ENCODE results near the gene GMNC.
"Not testable (repeated sequence)": the region's sequence is repeated elsewhere in the genome, so short reads cannot be mapped to it uniquely, and the experiment has no call there.

Gene GMNC

GRCh38 chr3:190876433-190876832 lies 13.9 kb upstream of the GMNC start:
- H3K27ac ChIP-seq (ENCODE audit: low read length); H3K36me3 ChIP-seq (ENCODE audit: control insufficient read depth in 2 of 2, insufficient read depth in 2 of 2, low read length in 2 of 2); H3K9ac ChIP-seq (ENCODE audit: low read length in 2 of 2); H3K4me3 ChIP-seq (ENCODE audit: low read length in 2 of 2); H3K9me3 ChIP-seq (ENCODE audit: control insufficient read depth in 2 of 2, low read length in 2 of 2); H3K27me3 ChIP-seq (ENCODE audit: control insufficient read depth in 1 of 2, insufficient read depth in 2 of 2, low read length in 2 of 2); H3K4me1 ChIP-seq (ENCODE audit: control insufficient read depth, insufficient read depth, low read length): not testable (repeated sequence)

- not testable (repeated sequence) for H3K27me3 ChIP-seq (ENCODE audit: control insufficient read depth in 1 of 2, insufficient read depth in 2 of 2, low read length in 2 of 2); H3K4me3 ChIP-seq (ENCODE audit: low read length in 2 of 2); H3K4me1 ChIP-seq (ENCODE audit: control insufficient read depth, insufficient read depth, low read length); H3K9ac ChIP-seq (ENCODE audit: low read length in 2 of 2); H3K9me3 ChIP-seq (ENCODE audit: control insufficient read depth in 2 of 2, low read length in 2 of 2); H3K36me3 ChIP-seq (ENCODE audit: control insufficient read depth in 2 of 2, insufficient read depth in 2 of 2, low read length in 2 of 2); H3K27ac ChIP-seq (ENCODE audit: low read length)
Measured at GRCh38 chr3:190875061-190875460, 12.6 kb upstream of the GMNC start.

- Histone ChIP-seq H3K27me3 (ENCODE audit: control insufficient read depth in 1 of 2, insufficient read depth in 2 of 2, low read length in 2 of 2) (no peaks in the 10 kb centered on the region), H3K4me3 (ENCODE audit: low read length in 2 of 2) (no peak overlapping the region), H3K9ac (ENCODE audit: low read length in 2 of 2) (no peak overlapping the region), H3K36me3 (ENCODE audit: control insufficient read depth in 2 of 2, insufficient read depth in 2 of 2, low read length in 2 of 2) (no peaks in the 10 kb centered on the region), H3K4me1 (ENCODE audit: control insufficient read depth, insufficient read depth, low read length) (no peaks in the 10 kb centered on the region), H3K27ac (ENCODE audit: low read length) (no peak overlapping the region), H3K9me3 (ENCODE audit: control insufficient read depth in 2 of 2, low read length in 2 of 2) (no peaks in the 10 kb centered on the region)
Measured at GRCh38 chr3:190870127-190870526, 7.6 kb upstream of the GMNC start.

GRCh38 chr3:190867071-190867470 lies 4.6 kb upstream of the GMNC start:
- Histone ChIP-seq H3K27ac (ENCODE audit: low read length) (no peak overlapping the region), H3K9ac (ENCODE audit: low read length in 2 of 2) (no peak overlapping the region), H3K4me3 (ENCODE audit: low read length in 2 of 2) (no peak overlapping the region)

GRCh38 chr3:190865828-190866227 lies 3.3 kb upstream of the GMNC start:
- Histone ChIP-seq H3K27ac (ENCODE audit: low read length) (no peak overlapping the region), H3K9ac (ENCODE audit: low read length in 2 of 2) (no peak overlapping the region), H3K4me1 (ENCODE audit: control insufficient read depth, insufficient read depth, low read length) (no peaks in the 10 kb centered on the region), H3K27me3 (ENCODE audit: control insufficient read depth in 1 of 2, insufficient read depth in 2 of 2, low read length in 2 of 2) (no peaks in the 10 kb centered on the region), H3K9me3 (ENCODE audit: control insufficient read depth in 2 of 2, low read length in 2 of 2) (no peaks in the 10 kb centered on the region), H3K36me3 (ENCODE audit: control insufficient read depth in 2 of 2, insufficient read depth in 2 of 2, low read length in 2 of 2) (no peaks in the 10 kb centered on the region), H3K4me3 (ENCODE audit: low read length in 2 of 2) (no peak overlapping the region)

More at GRCh38 chr3:190867071-190867470, 4.6 kb upstream of the GMNC start:
- Histone ChIP-seq H3K4me1 (ENCODE audit: control insufficient read depth, insufficient read depth, low read length) (no peaks in the 10 kb centered on the region), H3K36me3 (ENCODE audit: control insufficient read depth in 2 of 2, insufficient read depth in 2 of 2, low read length in 2 of 2) (no peaks in the 10 kb centered on the region), H3K27me3 (ENCODE audit: control insufficient read depth in 1 of 2, insufficient read depth in 2 of 2, low read length in 2 of 2) (no peaks in the 10 kb centered on the region), H3K9me3 (ENCODE audit: control insufficient read depth in 2 of 2, low read length in 2 of 2) (no peaks in the 10 kb centered on the region)

GRCh38 chr3:190865419-190865818 lies 2.9 kb upstream of the GMNC start:
- Histone ChIP-seq H3K9ac (ENCODE audit: low read length in 2 of 2) (no peak overlapping the region), H3K4me1 (ENCODE audit: control insufficient read depth, insufficient read depth, low read length) (no peaks in the 10 kb centered on the region), H3K9me3 (ENCODE audit: control insufficient read depth in 2 of 2, low read length in 2 of 2) (no peaks in the 10 kb centered on the region), H3K27ac (ENCODE audit: low read length) (no peak overlapping the region), H3K36me3 (ENCODE audit: control insufficient read depth in 2 of 2, insufficient read depth in 2 of 2, low read length in 2 of 2) (no peaks in the 10 kb centered on the region), H3K27me3 (ENCODE audit: control insufficient read depth in 1 of 2, insufficient read depth in 2 of 2, low read length in 2 of 2) (no peaks in the 10 kb centered on the region), H3K4me3 (ENCODE audit: low read length in 2 of 2) (no peak overlapping the region)

- H3K9ac ChIP-seq (ENCODE audit: low read length in 2 of 2) = no peak overlapping the region
- no peak overlapping the region for H3K27ac ChIP-seq (ENCODE audit: low read length)
Measured at GRCh38 chr3:190864002-190864401, 1.5 kb upstream of the GMNC start.

GRCh38 chr3:190863119-190863465 lies 598 bp upstream of the GMNC start:
- Histone ChIP-seq H3K4me1 (ENCODE audit: control insufficient read depth, insufficient read depth, low read length) (no peaks in the 10 kb centered on the region), H3K4me3 (ENCODE audit: low read length in 2 of 2) (peak overlapping the region; percentile 78), H3K36me3 (ENCODE audit: control insufficient read depth in 2 of 2, insufficient read depth in 2 of 2, low read length in 2 of 2) (no peaks in the 10 kb centered on the region), H3K27me3 (ENCODE audit: control insufficient read depth in 1 of 2, insufficient read depth in 2 of 2, low read length in 2 of 2) (no peaks in the 10 kb centered on the region), H3K27ac (ENCODE audit: low read length) (no peak overlapping the region), H3K9ac (ENCODE audit: low read length in 2 of 2) (peak overlapping the region; percentile 37 to 61), H3K9me3 (ENCODE audit: control insufficient read depth in 2 of 2, low read length in 2 of 2) (no peaks in the 10 kb centered on the region)

More at GRCh38 chr3:190864002-190864401, 1.5 kb upstream of the GMNC start:
- Histone ChIP-seq H3K4me3 (ENCODE audit: low read length in 2 of 2) (no peak overlapping the region), H3K27me3 (ENCODE audit: control insufficient read depth in 1 of 2, insufficient read depth in 2 of 2, low read length in 2 of 2) (no peaks in the 10 kb centered on the region), H3K9me3 (ENCODE audit: control insufficient read depth in 2 of 2, low read length in 2 of 2) (no peaks in the 10 kb centered on the region), H3K36me3 (ENCODE audit: control insufficient read depth in 2 of 2, insufficient read depth in 2 of 2, low read length in 2 of 2) (no peaks in the 10 kb centered on the region), H3K4me1 (ENCODE audit: control insufficient read depth, insufficient read depth, low read length) (no peaks in the 10 kb centered on the region)

- Histone ChIP-seq H3K36me3 (ENCODE audit: control insufficient read depth in 2 of 2, insufficient read depth in 2 of 2, low read length in 2 of 2) (no peaks in the 10 kb centered on the region), H3K4me3 (ENCODE audit: low read length in 2 of 2) (no peak overlapping the region), H3K27ac (ENCODE audit: low read length) (no peak overlapping the region), H3K4me1 (ENCODE audit: control insufficient read depth, insufficient read depth, low read length) (no peaks in the 10 kb centered on the region), H3K9me3 (ENCODE audit: control insufficient read depth in 2 of 2, low read length in 2 of 2) (no peaks in the 10 kb centered on the region), H3K27me3 (ENCODE audit: control insufficient read depth in 1 of 2, insufficient read depth in 2 of 2, low read length in 2 of 2) (no peaks in the 10 kb centered on the region), H3K9ac (ENCODE audit: low read length in 2 of 2) (no peak overlapping the region)
Measured at GRCh38 chr3:190860521-190860920, 2.0 kb downstream of the GMNC start.

GRCh38 chr3:190855151-190855550 lies 7.3 kb downstream of the GMNC start:
- no peak overlapping the region for H3K27ac ChIP-seq (ENCODE audit: low read length)
- H3K9me3 ChIP-seq (ENCODE audit: control insufficient read depth in 2 of 2, low read length in 2 of 2) = no peaks in the 10 kb centered on the region
- H3K36me3 ChIP-seq (ENCODE audit: control insufficient read depth in 2 of 2, insufficient read depth in 2 of 2, low read length in 2 of 2) = no peaks in the 10 kb centered on the region
- no peak overlapping the region for H3K4me3 ChIP-seq (ENCODE audit: low read length in 2 of 2)
- no peaks in the 10 kb centered on the region for H3K27me3 ChIP-seq (ENCODE audit: control insufficient read depth in 1 of 2, insufficient read depth in 2 of 2, low read length in 2 of 2)
- H3K4me1 ChIP-seq (ENCODE audit: control insufficient read depth, insufficient read depth, low read length) = no peaks in the 10 kb centered on the region
- no peak overlapping the region for H3K9ac ChIP-seq (ENCODE audit: low read length in 2 of 2)

- H3K9me3 ChIP-seq (ENCODE audit: control insufficient read depth in 2 of 2, low read length in 2 of 2) = no peaks in the 10 kb centered on the region
- no peak overlapping the region for H3K9ac ChIP-seq (ENCODE audit: low read length in 2 of 2)
- H3K27me3 ChIP-seq (ENCODE audit: control insufficient read depth in 1 of 2, insufficient read depth in 2 of 2, low read length in 2 of 2) = no peaks in the 10 kb centered on the region
- no peaks in the 10 kb centered on the region for H3K4me1 ChIP-seq (ENCODE audit: control insufficient read depth, insufficient read depth, low read length)
- H3K36me3 ChIP-seq (ENCODE audit: control insufficient read depth in 2 of 2, insufficient read depth in 2 of 2, low read length in 2 of 2) = no peaks in the 10 kb centered on the region
- no peak overlapping the region for H3K27ac ChIP-seq (ENCODE audit: low read length)
- H3K4me3 ChIP-seq (ENCODE audit: low read length in 2 of 2) = no peak overlapping the region
Measured at GRCh38 chr3:190854062-190854461, 8.4 kb downstream of the GMNC start.

- H3K9ac ChIP-seq (ENCODE audit: low read length in 2 of 2) = no peak overlapping the region
- H3K36me3 ChIP-seq (ENCODE audit: control insufficient read depth in 2 of 2, insufficient read depth in 2 of 2, low read length in 2 of 2) = no peaks in the 10 kb centered on the region
- no peaks in the 10 kb centered on the region for H3K4me1 ChIP-seq (ENCODE audit: control insufficient read depth, insufficient read depth, low read length)
Measured at GRCh38 chr3:190853464-190853863, 9.0 kb downstream of the GMNC start.

More at GRCh38 chr3:190853464-190853863, 9.0 kb downstream of the GMNC start:
- Histone ChIP-seq H3K27ac (ENCODE audit: low read length) (no peak overlapping the region), H3K9me3 (ENCODE audit: control insufficient read depth in 2 of 2, low read length in 2 of 2) (no peaks in the 10 kb centered on the region), H3K27me3 (ENCODE audit: control insufficient read depth in 1 of 2, insufficient read depth in 2 of 2, low read length in 2 of 2) (no peaks in the 10 kb centered on the region), H3K4me3 (ENCODE audit: low read length in 2 of 2) (no peak overlapping the region)

All from stomach smooth muscle (tissue), 2 donors.